Mammary epithelial cell (primary cell): ENCODE data around the gene RRAD.

Experiments used
- CTCF ChIP-seq, 2 donors: IDR thresholded peaks in 1 of 2; conservative IDR thresholded peaks in 1 of 2; 2 replicates each; pipeline ENCODE4 v1.5.1; 2011 to 2012; ENCODE audit warnings: inconsistent platforms in 2 of 2, low read length in 2 of 2, mild to moderate bottlenecking in 2 of 2, control low read depth in 1 of 2, low read depth in 1 of 2; ENCODE audit not compliant: insufficient read depth in 1 of 2; ENCODE audit errors: extremely low read depth in 1 of 2
- EZH2 ChIP-seq: IDR thresholded peaks from 2 replicates; pipeline ENCODE4 v1.6.1; 2012; ENCODE audit warnings: low read length, inconsistent platforms, borderline replicate concordance

- TF ChIP-seq CTCF (conservative IDR thresholded peaks at IDR 0.05 in 1 of 2, IDR thresholded peaks at IDR 0.05 in 1 of 2; ENCODE audit: extremely low read depth in 1 of 2, insufficient read depth in 1 of 2, low read depth in 1 of 2, low read length in 2 of 2) = no peak
- TF ChIP-seq EZH2 = no peak
Measured at GRCh38 chr16:66889622-66890021, 35.7 kb downstream of the RRAD start.
